Panc1 (cell line): ENCODE data around the gene TC2N. TPM values are rescaled to one million over a fixed set of nuclear protein-coding genes. Genes with fewer than 3 reads are reported as not detected.

Source experiments
- ATAC-seq: fragments of 200-7000 bp; cut with Tn5 transposase; 2 replicates; pipeline ENCODE4 v1.9.1; 2020; ENCODE audit warnings: mild to moderate bottlenecking, moderate library complexity
- BruUV-seq: library from RNA; stranded (reverse); fragments of 400-500 nt; replicated peaks from 2 replicates; lab custom pipeline; 2021; lab: Mats Ljungman, UMichigan
- CTCF ChIA-PET: fragments of 300-600 bp; sonication (Branson Sonifier 250); formaldehyde crosslinking; loops from one replicate; lab custom pipeline; 2022; ENCODE audit warnings: antibody characterized with exemption; lab: Charles Lee
- POLR2A ChIA-PET: fragments of 300-600 bp; sonication (Branson Sonifier 250); formaldehyde crosslinking; loops from one replicate; lab custom pipeline; 2022; ENCODE audit warnings: antibody characterized with exemption; lab: Charles Lee
- DNase-seq: peaks from one replicate; pipeline ENCODE4 v3.0.0-alpha.2; 2010; ENCODE audit warnings: low read depth, low spot score
- H3K27ac ChIP-seq: 2 replicates; pipeline ENCODE4 v1.5.1; 2011; ENCODE audit warnings: mild to moderate bottlenecking, low read length, inconsistent platforms
- H3K27me3 ChIP-seq: fragments of 200-500 bp; sonication (Bioruptor generic); 2 replicates; pipeline ENCODE4 v1.6.0; 2014; ENCODE audit warnings: low read length, inconsistent platforms; ENCODE audit not compliant: control insufficient read depth, insufficient read depth
- H3K36me3 ChIP-seq: fragments of 200-500 bp; sonication (Bioruptor generic); 2 replicates; pipeline ENCODE4 v1.5.1; 2014; ENCODE audit warnings: inconsistent platforms, mild to moderate bottlenecking, low read length, moderate library complexity; ENCODE audit not compliant: control insufficient read depth, insufficient read depth
- H3K4me1 ChIP-seq: 2 replicates; pipeline ENCODE4 v1.5.1; 2011; ENCODE audit warnings: inconsistent platforms, mild to moderate bottlenecking, low read length, moderate library complexity; ENCODE audit not compliant: control insufficient read depth, insufficient read depth
- H3K4me3 ChIP-seq, 2 experiments: 2 replicates each; pipeline ENCODE4 v1.5.1; 2011 to 2012; ENCODE audit warnings: low read depth in 2 of 2, low read length in 2 of 2, mild to moderate bottlenecking in 2 of 2, inconsistent platforms in 1 of 2, moderate library complexity in 1 of 2
- H3K9me3 ChIP-seq: fragments of 200-500 bp; sonication (Bioruptor generic); 2 replicates; pipeline ENCODE4 v1.5.1; 2014; ENCODE audit warnings: low read depth, mild to moderate bottlenecking, inconsistent platforms, low read length, moderate library complexity; ENCODE audit not compliant: control insufficient read depth, insufficient read depth
- POLR2AphosphoS5 ChIP-seq: IDR thresholded peaks from 2 replicates; pipeline ENCODE4 v1.6.1; 2012; ENCODE audit warnings: mild to moderate bottlenecking, low read depth, low read length, moderate library complexity
- SIN3A ChIP-seq: IDR thresholded peaks from 2 replicates; pipeline ENCODE4 v1.6.1; 2012; ENCODE audit warnings: low read depth, mild to moderate bottlenecking, low read length, moderate library complexity, borderline replicate concordance; ENCODE audit not compliant: insufficient read depth
- TCF7L2 ChIP-seq: IDR thresholded peaks from 2 replicates; pipeline ENCODE4 v1.6.1; 2011; ENCODE audit warnings: mild to moderate bottlenecking, low read depth, low read length, inconsistent platforms
- in situ Hi-C: cut with HindIII; loops from 2 replicates; pipeline ENCODE4 v1.10.0; 2016; ENCODE audit warnings: low sequenced_read_pairs, low pct_unique_long_range_greater_than_20kb
- intact Hi-C: fragments of 100-400 bp; cut with micrococcal nuclease; formaldehyde crosslinking; loops from one replicate; pipeline ENCODE4 v1.10.0; 2022; ENCODE audit not compliant: unreplicated experiment
- total RNA-seq: library from RNA; stranded (reverse); gene quantifications from one replicate; pipeline ENCODE4 v1.2.1, GENCODE V29; 2021; ENCODE audit not compliant: unreplicated experiment
- TF ChIP-seq, protein P1 (sequence below), 2 experiments: IDR thresholded peaks; 2 replicates each; pipeline ENCODE4 v1.6.1; 2011 to 2012; ENCODE audit warnings: low read depth in 2 of 2, control low read depth in 1 of 2, low read length in 1 of 2, mild to moderate bottlenecking in 1 of 2, moderate library complexity in 1 of 2; ENCODE audit not compliant: insufficient read depth in 1 of 2
- TF ChIP-seq, protein P2 (sequence below): fragments of 450-650 bp; IDR thresholded peaks from 2 replicates; pipeline ENCODE4 v1.5.1; 2017; ENCODE audit warnings: mild to moderate bottlenecking

TC2N gene
- total RNA-seq, 1 experiment from 2014 or later, result 0.49 TPM

DNA sequence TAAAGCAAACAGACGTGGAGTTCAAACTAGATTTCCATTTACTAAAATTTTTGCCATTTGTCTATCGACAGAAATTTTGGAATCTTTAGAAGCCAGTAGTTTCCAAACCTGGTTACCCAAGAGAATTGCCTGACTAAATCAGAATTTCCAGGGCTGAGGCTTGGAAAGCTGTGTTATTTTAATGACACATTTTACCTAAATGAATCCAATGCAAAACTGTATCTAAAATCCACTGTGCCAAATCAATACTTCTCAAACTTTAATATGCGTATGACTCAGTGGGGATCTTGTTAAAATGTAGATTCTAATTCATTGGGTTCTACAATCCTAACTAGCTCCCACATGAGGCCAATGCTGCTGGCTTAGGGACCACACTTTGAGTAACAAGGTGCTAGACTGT lies 35.0 kb upstream of the TC2N start:
- no peaks in the 10 kb centered on the region for H3K9me3 ChIP-seq
- no peaks in the 10 kb centered on the region for H3K4me1 ChIP-seq
- H3K36me3 ChIP-seq, result no peaks in the 10 kb centered on the region
- H3K4me3 ChIP-seq, result no peak overlapping the region
- CTCF ChIA-PET, result no interaction called here
- intact Hi-C loops, result no loop called here
- DNase-seq (no peak), ATAC-seq (no peak)
- BruUV-seq, result no TSS peak
- POLR2A ChIA-PET, result no interaction called here
- in situ Hi-C loops, result no loop called here
- no peak overlapping the region for H3K27ac ChIP-seq
- H3K27me3 ChIP-seq, result no peaks in the 10 kb centered on the region
- TF ChIP-seq, protein P1, sequence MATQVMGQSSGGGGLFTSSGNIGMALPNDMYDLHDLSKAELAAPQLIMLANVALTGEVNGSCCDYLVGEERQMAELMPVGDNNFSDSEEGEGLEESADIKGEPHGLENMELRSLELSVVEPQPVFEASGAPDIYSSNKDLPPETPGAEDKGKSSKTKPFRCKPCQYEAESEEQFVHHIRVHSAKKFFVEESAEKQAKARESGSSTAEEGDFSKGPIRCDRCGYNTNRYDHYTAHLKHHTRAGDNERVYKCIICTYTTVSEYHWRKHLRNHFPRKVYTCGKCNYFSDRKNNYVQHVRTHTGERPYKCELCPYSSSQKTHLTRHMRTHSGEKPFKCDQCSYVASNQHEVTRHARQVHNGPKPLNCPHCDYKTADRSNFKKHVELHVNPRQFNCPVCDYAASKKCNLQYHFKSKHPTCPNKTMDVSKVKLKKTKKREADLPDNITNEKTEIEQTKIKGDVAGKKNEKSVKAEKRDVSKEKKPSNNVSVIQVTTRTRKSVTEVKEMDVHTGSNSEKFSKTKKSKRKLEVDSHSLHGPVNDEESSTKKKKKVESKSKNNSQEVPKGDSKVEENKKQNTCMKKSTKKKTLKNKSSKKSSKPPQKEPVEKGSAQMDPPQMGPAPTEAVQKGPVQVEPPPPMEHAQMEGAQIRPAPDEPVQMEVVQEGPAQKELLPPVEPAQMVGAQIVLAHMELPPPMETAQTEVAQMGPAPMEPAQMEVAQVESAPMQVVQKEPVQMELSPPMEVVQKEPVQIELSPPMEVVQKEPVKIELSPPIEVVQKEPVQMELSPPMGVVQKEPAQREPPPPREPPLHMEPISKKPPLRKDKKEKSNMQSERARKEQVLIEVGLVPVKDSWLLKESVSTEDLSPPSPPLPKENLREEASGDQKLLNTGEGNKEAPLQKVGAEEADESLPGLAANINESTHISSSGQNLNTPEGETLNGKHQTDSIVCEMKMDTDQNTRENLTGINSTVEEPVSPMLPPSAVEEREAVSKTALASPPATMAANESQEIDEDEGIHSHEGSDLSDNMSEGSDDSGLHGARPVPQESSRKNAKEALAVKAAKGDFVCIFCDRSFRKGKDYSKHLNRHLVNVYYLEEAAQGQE (IDR thresholded peaks at IDR 0.05; ENCODE audit: insufficient read depth in 1 of 2, low read depth in 2 of 2, low read length in 1 of 2), result no peak
- TF ChIP-seq TCF7L2 (no peak), POLR2AphosphoS5 (no peak), SIN3A (no peak)
- TF ChIP-seq, protein P2, sequence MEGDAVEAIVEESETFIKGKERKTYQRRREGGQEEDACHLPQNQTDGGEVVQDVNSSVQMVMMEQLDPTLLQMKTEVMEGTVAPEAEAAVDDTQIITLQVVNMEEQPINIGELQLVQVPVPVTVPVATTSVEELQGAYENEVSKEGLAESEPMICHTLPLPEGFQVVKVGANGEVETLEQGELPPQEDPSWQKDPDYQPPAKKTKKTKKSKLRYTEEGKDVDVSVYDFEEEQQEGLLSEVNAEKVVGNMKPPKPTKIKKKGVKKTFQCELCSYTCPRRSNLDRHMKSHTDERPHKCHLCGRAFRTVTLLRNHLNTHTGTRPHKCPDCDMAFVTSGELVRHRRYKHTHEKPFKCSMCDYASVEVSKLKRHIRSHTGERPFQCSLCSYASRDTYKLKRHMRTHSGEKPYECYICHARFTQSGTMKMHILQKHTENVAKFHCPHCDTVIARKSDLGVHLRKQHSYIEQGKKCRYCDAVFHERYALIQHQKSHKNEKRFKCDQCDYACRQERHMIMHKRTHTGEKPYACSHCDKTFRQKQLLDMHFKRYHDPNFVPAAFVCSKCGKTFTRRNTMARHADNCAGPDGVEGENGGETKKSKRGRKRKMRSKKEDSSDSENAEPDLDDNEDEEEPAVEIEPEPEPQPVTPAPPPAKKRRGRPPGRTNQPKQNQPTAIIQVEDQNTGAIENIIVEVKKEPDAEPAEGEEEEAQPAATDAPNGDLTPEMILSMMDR, result no peak

DNA sequence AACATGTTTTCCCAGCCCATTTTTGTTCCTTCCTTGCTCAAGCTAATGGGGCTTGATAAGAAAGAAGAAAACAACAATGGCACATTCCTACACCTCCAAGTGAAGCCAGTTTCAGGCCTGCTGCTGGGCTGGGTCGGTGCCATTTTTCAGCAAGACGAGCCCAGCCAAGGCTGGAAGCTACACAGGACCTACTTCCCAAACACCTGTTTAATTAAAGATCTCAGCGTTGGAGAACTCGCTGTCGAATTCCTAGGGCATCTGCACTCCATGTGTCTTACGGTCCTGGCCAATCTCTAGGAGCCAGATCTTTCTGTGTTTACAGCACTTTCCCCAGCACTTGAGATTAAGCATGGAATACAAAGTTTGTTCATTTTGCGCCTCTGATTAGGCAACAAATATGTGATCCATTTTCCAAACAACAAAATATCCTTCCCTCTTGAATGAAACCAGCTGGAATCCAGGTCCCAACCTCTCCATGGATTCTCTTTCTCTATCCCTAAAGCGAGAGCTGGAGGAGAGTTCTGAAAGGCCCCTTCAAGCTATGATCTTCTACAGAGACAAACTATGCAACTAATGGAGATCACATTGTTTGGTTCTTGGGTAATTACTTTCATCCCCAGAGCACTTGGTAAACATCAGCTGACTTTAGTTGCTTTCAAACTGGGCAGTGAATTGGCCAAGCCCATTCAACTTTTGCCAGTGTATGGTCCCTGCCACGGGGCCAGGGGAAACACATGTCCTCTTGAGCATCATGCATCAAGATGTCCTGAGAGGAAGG lies 34.3 kb upstream of the TC2N start:
- H3K27ac ChIP-seq, result no peak overlapping the region
- ATAC-seq (no peak), DNase-seq (no peak)
- in situ Hi-C loops (no loop called here), intact Hi-C loops (no loop called here)
- no peaks in the 10 kb centered on the region for H3K4me1 ChIP-seq
- H3K4me3 ChIP-seq, result no peak overlapping the region
- H3K9me3 ChIP-seq, result no peaks in the 10 kb centered on the region
- no peaks in the 10 kb centered on the region for H3K36me3 ChIP-seq
- no TSS peak for BruUV-seq
- no peaks in the 10 kb centered on the region for H3K27me3 ChIP-seq
- POLR2A ChIA-PET, result no interaction called here
- CTCF ChIA-PET, result no interaction called here
- TF ChIP-seq, protein P2, result no peak
- TF ChIP-seq SIN3A (no peak), TCF7L2 (no peak), POLR2AphosphoS5 (no peak)
- TF ChIP-seq, protein P1 (IDR thresholded peaks at IDR 0.05; ENCODE audit: insufficient read depth in 1 of 2, low read depth in 2 of 2, low read length in 1 of 2), result no peak
